Endothelial cell (in vitro differentiated cells): ENCODE measurements around the gene PCDH12. TPM values are rescaled to one million over a fixed set of nuclear protein-coding genes. Genes with fewer than 3 reads are reported as not detected.

Experiments
- DNase-seq: peaks from one replicate; pipeline ENCODE4 v3.0.0; 2021; ENCODE audit warnings: low spot score
- H3K27ac Mint-ChIP-seq: one replicate; pipeline ENCODE4 v1.8.0; 2021; ENCODE audit warnings: mixed read lengths, inconsistent platforms; ENCODE audit not compliant: unreplicated experiment
- H3K27me3 Mint-ChIP-seq: one replicate; pipeline ENCODE4 v1.8.0; 2021; ENCODE audit warnings: mild to moderate bottlenecking, moderate library complexity, mixed read lengths, inconsistent platforms; ENCODE audit not compliant: unreplicated experiment
- H3K36me3 Mint-ChIP-seq: one replicate; pipeline ENCODE4 v1.8.0; 2021; ENCODE audit warnings: mild to moderate bottlenecking, low read depth, mixed read lengths, inconsistent platforms; ENCODE audit not compliant: unreplicated experiment
- H3K4me1 Mint-ChIP-seq: one replicate; pipeline ENCODE4 v1.8.0; 2021; ENCODE audit warnings: mild to moderate bottlenecking, mixed read lengths, inconsistent platforms; ENCODE audit not compliant: unreplicated experiment
- H3K4me3 Mint-ChIP-seq: one replicate; pipeline ENCODE4 v1.8.0; 2021; ENCODE audit warnings: mild to moderate bottlenecking, mixed read lengths, inconsistent platforms; ENCODE audit not compliant: unreplicated experiment
- H3K9me3 Mint-ChIP-seq: one replicate; pipeline ENCODE4 v1.8.0; 2021; ENCODE audit warnings: mixed read lengths, inconsistent platforms; ENCODE audit not compliant: unreplicated experiment
- CTCF ChIP-seq: fragments of 200-600 bp; sonication (generic); IDR thresholded peaks from one replicate; pipeline ENCODE4 v1.5.0; 2021; ENCODE audit warnings: antibody characterized with exemption; ENCODE audit not compliant: unreplicated experiment
- total RNA-seq: library from RNA; stranded (reverse); fragmentation: NEBNext Ultra II Directional; extraction: Animal tissue kit (Norgen Biotek cat#: 25700); gene quantifications from one replicate; pipeline ENCODE4 v1.2.1, GENCODE V29; 2021; ENCODE audit not compliant: unreplicated experiment

PCDH12 gene
- total RNA-seq, 1 donor from 2014 or later, result 64.0 TPM

GRCh38 chr5:141933151-141933550 is 24.9 kb downstream of the PCDH12 start:
- no peak overlapping the region for H3K4me3 Mint-ChIP-seq
- H3K9me3 Mint-ChIP-seq, result no peaks in the 10 kb centered on the region

GRCh38 chr5:141931694-141932093 is 26.3 kb downstream of the PCDH12 start:
- Mint-ChIP-seq H3K27ac (peak overlapping the region; percentile 34), H3K36me3 (peaks cover 61% of the 10 kb centered on the region)

More at GRCh38 chr5:141933151-141933550, 24.9 kb downstream of the PCDH12 start:
- H3K27me3 Mint-ChIP-seq, result no peaks in the 10 kb centered on the region
- no peak overlapping the region for H3K27ac Mint-ChIP-seq
- DNase-seq, result no peak
- no peak for TF ChIP-seq CTCF
- peaks cover 28% of the 10 kb centered on the region for H3K4me1 Mint-ChIP-seq
- peaks cover 46% of the 10 kb centered on the region for H3K36me3 Mint-ChIP-seq

DNA sequence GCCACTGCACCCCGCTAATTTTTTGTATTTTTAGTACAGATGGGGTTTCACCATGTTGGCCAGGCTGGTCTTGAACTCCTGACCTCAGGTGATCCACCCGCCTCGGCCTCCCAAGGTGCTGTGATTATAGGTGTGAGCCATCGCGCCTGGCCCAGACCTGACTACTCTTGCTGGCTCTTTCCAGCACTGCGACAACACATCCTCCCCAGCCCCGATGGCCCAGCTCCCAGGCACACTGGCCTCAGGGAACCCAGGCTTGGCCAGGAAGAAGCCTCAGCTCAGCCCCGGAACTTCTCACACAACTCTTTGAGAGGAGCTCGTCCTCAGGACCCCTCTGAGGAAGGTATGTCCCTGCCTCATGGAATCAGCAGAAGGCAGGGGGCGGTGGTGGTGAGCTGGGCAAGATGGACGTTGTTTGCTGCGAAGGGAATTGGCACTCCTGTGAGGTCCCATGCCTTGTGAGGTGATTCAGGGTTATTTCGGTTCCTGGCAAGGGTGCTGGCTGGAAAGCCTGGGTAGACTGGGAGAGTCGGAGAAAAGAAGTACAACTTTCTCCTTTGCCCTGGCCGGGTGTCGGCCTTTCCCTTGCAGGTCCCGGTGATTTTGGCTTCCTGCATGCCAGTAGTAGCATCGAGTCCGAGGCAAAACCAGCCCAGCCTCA is 28.5 kb downstream of the PCDH12 start:
- Mint-ChIP-seq H3K36me3 (peaks cover 57% of the 10 kb centered on the region), H3K4me3 (no peak overlapping the region), H3K27ac (no peak overlapping the region), H3K27me3 (no peaks in the 10 kb centered on the region), H3K4me1 (peaks cover 43% of the 10 kb centered on the region), H3K9me3 (no peaks in the 10 kb centered on the region)
- no peak for TF ChIP-seq CTCF
- DNase-seq, result no peak

More at GRCh38 chr5:141931694-141932093, 26.3 kb downstream of the PCDH12 start:
- DNase-seq, result no peak
- Mint-ChIP-seq H3K4me3 (no peak overlapping the region), H3K27me3 (no peaks in the 10 kb centered on the region), H3K9me3 (no peaks in the 10 kb centered on the region), H3K4me1 (peaks cover 39% of the 10 kb centered on the region)
- no peak for TF ChIP-seq CTCF

DNA sequence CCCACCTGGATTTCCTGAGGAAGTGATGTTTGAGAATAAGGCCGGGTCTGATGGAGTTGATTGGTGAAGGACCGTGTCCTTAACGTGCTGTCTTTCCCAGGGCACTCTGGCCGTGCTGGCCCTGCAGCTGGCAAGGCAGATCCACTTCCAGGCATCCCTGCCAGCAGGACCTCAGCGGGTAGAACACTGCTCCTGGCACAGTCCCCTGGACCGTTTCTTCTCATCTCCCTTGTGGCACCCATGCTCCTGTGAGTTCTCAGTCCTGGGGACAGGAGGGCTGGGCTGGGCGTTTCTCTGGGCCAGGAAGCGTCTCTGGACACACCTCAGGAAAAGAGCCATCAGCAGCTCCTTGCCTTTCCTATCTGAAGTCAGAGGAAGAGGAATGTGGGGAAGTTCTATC is 30.0 kb downstream of the PCDH12 start:
- Mint-ChIP-seq H3K27ac (peak overlapping the region; percentile 1), H3K36me3 (peaks cover 60% of the 10 kb centered on the region), H3K4me3 (no peak overlapping the region), H3K27me3 (peaks cover 4% of the 10 kb centered on the region), H3K9me3 (no peaks in the 10 kb centered on the region), H3K4me1 (peaks cover 49% of the 10 kb centered on the region)
- DNase-seq, result no peak
- no peak for TF ChIP-seq CTCF

DNA sequence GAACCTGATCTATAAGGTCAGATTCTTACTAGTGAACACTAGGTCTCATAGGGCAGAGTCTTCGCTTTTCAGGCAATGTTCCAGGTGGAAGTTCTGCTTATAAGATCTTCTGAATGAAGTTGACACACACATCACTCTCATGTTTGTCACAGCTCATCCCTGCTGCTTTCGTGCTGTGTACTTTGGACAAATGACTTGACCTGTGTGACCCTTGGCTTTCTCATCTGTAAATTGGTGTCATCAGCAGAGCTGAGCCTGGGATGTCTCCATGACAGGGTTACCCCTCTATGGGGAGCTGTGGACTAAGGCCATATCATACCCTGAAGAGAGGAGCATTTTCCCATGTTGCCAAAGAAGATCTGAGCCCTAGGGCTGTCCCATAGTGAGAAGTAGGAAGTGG is 31.6 kb downstream of the PCDH12 start:
- Mint-ChIP-seq H3K27ac (no peak overlapping the region), H3K27me3 (peaks cover 8% of the 10 kb centered on the region), H3K4me3 (no peak overlapping the region), H3K9me3 (no peaks in the 10 kb centered on the region), H3K4me1 (peaks cover 41% of the 10 kb centered on the region), H3K36me3 (peaks cover 52% of the 10 kb centered on the region)
- no peak for TF ChIP-seq CTCF
- no peak for DNase-seq
